Smooth muscle cell (in vitro differentiated cells): ENCODE measurements around the gene CMTM4. TPM values are rescaled to one million over a fixed set of nuclear protein-coding genes. Genes with fewer than 3 reads are reported as not detected.

Experiments used
- DNase-seq: peaks from one replicate; lab custom pipeline; 2025; ENCODE audit not compliant: unreplicated experiment; lab: John Stamatoyannopoulos, UW
- H2AFZ ChIP-seq: fragments of 200-600 bp; sonication (generic); 2 replicates; pipeline ENCODE4 v1.6.0; 2016; ENCODE audit warnings: antibody characterized with exemption, low read depth, mild to moderate bottlenecking
- H3F3A ChIP-seq: fragments of 200-600 bp; sonication (generic); 2 replicates; pipeline ENCODE4 v1.6.0; 2017; ENCODE audit warnings: antibody characterized with exemption, low read depth
- H3K27ac ChIP-seq: fragments of 200-600 bp; sonication (generic); 2 replicates; pipeline ENCODE4 v1.5.1; 2016; ENCODE audit warnings: low read depth, mild to moderate bottlenecking
- H3K27me3 ChIP-seq: fragments of 200-600 bp; sonication (generic); 2 replicates; pipeline ENCODE4 v1.6.1; 2016; ENCODE audit warnings: low read depth, mild to moderate bottlenecking
- H3K36me3 ChIP-seq: fragments of 200-600 bp; sonication (generic); 2 replicates; pipeline ENCODE4 v1.5.1; 2016; ENCODE audit warnings: low read depth
- H3K4me1 ChIP-seq: fragments of 200-600 bp; sonication (generic); 2 replicates; pipeline ENCODE4 v1.5.1; 2016; ENCODE audit warnings: low read depth
- H3K4me2 ChIP-seq: fragments of 200-600 bp; sonication (generic); 2 replicates; pipeline ENCODE4 v1.6.0; 2016; ENCODE audit warnings: mild to moderate bottlenecking
- H3K4me3 ChIP-seq: fragments of 200-600 bp; sonication (generic); 2 replicates; pipeline ENCODE4 v1.5.1; 2016; ENCODE audit warnings: mild to moderate bottlenecking
- H3K79me2 ChIP-seq: fragments of 200-600 bp; sonication (generic); 2 replicates; pipeline ENCODE4 v1.6.0; 2016; ENCODE audit warnings: low read depth, mild to moderate bottlenecking
- H3K9ac ChIP-seq: fragments of 200-600 bp; sonication (generic); 2 replicates; pipeline ENCODE4 v1.6.0; 2016; ENCODE audit warnings: low read depth
- H3K9me3 ChIP-seq: fragments of 200-600 bp; sonication (generic); replicated peaks from 2 replicates; pipeline ENCODE4 v1.5.1; 2016; ENCODE audit warnings: low read depth
- H4K20me1 ChIP-seq: fragments of 200-600 bp; sonication (generic); 2 replicates; pipeline ENCODE4 v1.6.0; 2016; ENCODE audit warnings: low read depth
- CTCF ChIP-seq: fragments of 200-600 bp; sonication (generic); IDR thresholded peaks from 2 replicates; pipeline ENCODE4 v1.5.1; 2017; ENCODE audit warnings: borderline replicate concordance, mild to moderate bottlenecking, antibody characterized with exemption; ENCODE audit not compliant: insufficient read depth, poor library complexity, severe bottlenecking
- WGBS: methylation state at CpG from one replicate; pipeline ENCODE4 v1.1.7; 2016; ENCODE audit warnings: low lambda C conversion rate; 5-methylcytosine and 5-hydroxymethylcytosine counted together
- polyA plus RNA-seq: library from polyadenylated mRNA; unstranded; fragments of >200 nt; fragmentation: Nextera tagmentation; extraction: Ambion mirVana; gene quantifications from 2 replicates; pipeline ENCODE4 v1.2.1, GENCODE V29; 2016
- total RNA-seq: library from RNA; depleted of rRNA; stranded (reverse); fragments of >200 nt; gene quantifications from 2 replicates; pipeline ENCODE4 v1.2.3, GENCODE V29; 2014

CMTM4 gene
- total and polyA plus RNA-seq, 2 experiments from 2014 or later: 7.2 to 25.2 TPM

- Histone ChIP-seq H3K4me2 (no peak overlapping the region), H3K36me3 (peaks cover 16% of the 10 kb centered on the region), H3K9ac (no peak overlapping the region), H3F3A (no peaks in the 10 kb centered on the region), H3K4me1 (no peaks in the 10 kb centered on the region), H3K79me2 (peaks cover 5% of the 10 kb centered on the region), H3K27me3 (no peaks in the 10 kb centered on the region), H3K4me3 (no peak overlapping the region), H3K9me3 (no peaks in the 10 kb centered on the region), H3K27ac (no peak overlapping the region), H4K20me1 (peaks cover 63% of the 10 kb centered on the region), H2AFZ (no peak overlapping the region)
- no peak for TF ChIP-seq CTCF
- 89% methylated on average over 7 of the region's 7 CpGs for WGBS
- DNase-seq: no peak
Observed at GRCh38 chr16:66731101-66731500, 34.6 kb upstream of the CMTM4 start.

- Histone ChIP-seq H3K9me3 (no peaks in the 10 kb centered on the region), H3K9ac (no peak overlapping the region), H3K79me2 (no peaks in the 10 kb centered on the region), H3K4me3 (no peak overlapping the region), H3K4me1 (no peaks in the 10 kb centered on the region), H3F3A (no peaks in the 10 kb centered on the region), H3K36me3 (peaks cover 23% of the 10 kb centered on the region), H2AFZ (no peak overlapping the region), H3K4me2 (no peak overlapping the region), H4K20me1 (peaks cover 45% of the 10 kb centered on the region), H3K27me3 (no peaks in the 10 kb centered on the region), H3K27ac (no peak overlapping the region)
- WGBS: 98% methylated on average over 4 of the region's 4 CpGs
- no peak for TF ChIP-seq CTCF
- no peak for DNase-seq
Observed at GRCh38 chr16:66728804-66729203, 32.3 kb upstream of the CMTM4 start.

- H3K9ac ChIP-seq: no peak overlapping the region
- no peaks in the 10 kb centered on the region for H3K9me3 ChIP-seq
- TF ChIP-seq CTCF: peak; percentile 57
- no peaks in the 10 kb centered on the region for H3K4me1 ChIP-seq
- H3K4me2 ChIP-seq: no peak overlapping the region
- H3K27me3 ChIP-seq: no peaks in the 10 kb centered on the region
- H2AFZ ChIP-seq: no peak overlapping the region
- peaks cover 27% of the 10 kb centered on the region for H3K36me3 ChIP-seq
- no peak for DNase-seq
- H3F3A ChIP-seq: no peaks in the 10 kb centered on the region
- H4K20me1 ChIP-seq: peaks cover 46% of the 10 kb centered on the region
- 70% methylated on average over 3 of the region's 3 CpGs for whole genome bisulfite sequencing
- no peak overlapping the region for H3K4me3 ChIP-seq
- H3K79me2 ChIP-seq: no peaks in the 10 kb centered on the region
- no peak overlapping the region for H3K27ac ChIP-seq
Observed at GRCh38 chr16:66728117-66728787, 31.7 kb upstream of the CMTM4 start.

GRCh38 chr16:66720766-66721165, 24.2 kb upstream of the CMTM4 start:
- WGBS: 21% methylated on average over 3 of the region's 3 CpGs
- peaks cover 30% of the 10 kb centered on the region for H3K36me3 ChIP-seq
- peak overlapping the region; percentile 21 for H3K27ac ChIP-seq
- no peaks in the 10 kb centered on the region for H3K4me1 ChIP-seq
- no peak overlapping the region for H2AFZ ChIP-seq
- no peak for TF ChIP-seq CTCF
- no peak overlapping the region for H3K4me2 ChIP-seq
- peaks cover 8% of the 10 kb centered on the region for H3F3A ChIP-seq
- H3K79me2 ChIP-seq: no peaks in the 10 kb centered on the region
- H3K4me3 ChIP-seq: no peak overlapping the region
- H4K20me1 ChIP-seq: peaks cover 28% of the 10 kb centered on the region
- no peak for DNase-seq
- H3K27me3 ChIP-seq: no peaks in the 10 kb centered on the region
- no peaks in the 10 kb centered on the region for H3K9me3 ChIP-seq
- no peak overlapping the region for H3K9ac ChIP-seq
